Activated T-helper 1 cell treated with Interleukin-2 at 50 U/mL for 16 hours (primary cell): ENCODE measurements around the gene ATP8A2.

Source experiments
- DNase-seq: peaks from one replicate; pipeline ENCODE4 v3.0.0-alpha.2; 2020; ENCODE audit warnings: low read depth

The ATP8A2 gene

DNA sequence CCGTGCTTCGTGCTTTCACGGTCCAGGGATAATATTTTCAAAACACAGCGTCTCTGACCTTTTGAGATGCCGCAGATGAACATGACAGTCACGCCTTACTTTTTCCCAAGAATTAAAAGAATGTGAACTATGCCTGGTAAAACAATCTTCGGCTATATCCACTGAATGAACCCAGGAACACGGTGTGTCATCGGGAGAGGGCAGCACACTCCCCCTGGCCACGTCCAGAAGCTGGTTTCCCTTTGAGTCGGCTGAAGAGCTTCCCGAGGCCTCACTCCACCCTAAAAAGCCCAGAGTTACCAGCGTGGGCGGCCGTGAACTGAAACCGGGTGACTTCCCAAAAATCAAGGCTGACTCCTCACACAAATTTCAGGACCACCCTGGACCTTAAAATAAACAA lies 702.9 kb downstream of the ATP8A2 start:
- DNase-seq = no peak
